Measurements from ENCODE around the gene MAEA.
"Not testable (repeated sequence)": the region's sequence is repeated elsewhere in the genome, so short reads cannot be mapped to it uniquely, and the experiment has no call there.

MAEA gene

GRCh38 chr4:1368421-1369090 lies 78.9 kb downstream of the MAEA start:
- no peaks in the 10 kb centered on the region for H3K27me3 Mint-ChIP-seq
- no peaks in the 10 kb centered on the region for H3K9me3 Mint-ChIP-seq
- no peak overlapping the region for H3K4me3 Mint-ChIP-seq
- H3K27ac Mint-ChIP-seq = no peak overlapping the region
- H3K4me1 Mint-ChIP-seq (ENCODE audit: low read depth) = no peaks in the 10 kb centered on the region
- H3K36me3 Mint-ChIP-seq (ENCODE audit: low read depth) = peaks cover 18% of the 10 kb centered on the region

- no peak overlapping the region for H3K4me3 Mint-ChIP-seq
- H3K4me1 Mint-ChIP-seq (ENCODE audit: low read depth) = no peaks in the 10 kb centered on the region
- H3K27ac Mint-ChIP-seq = no peak overlapping the region
- H3K27me3 Mint-ChIP-seq = no peaks in the 10 kb centered on the region
- no peaks in the 10 kb centered on the region for H3K9me3 Mint-ChIP-seq
- H3K36me3 Mint-ChIP-seq (ENCODE audit: low read depth) = peaks cover 23% of the 10 kb centered on the region
Observed at GRCh38 chr4:1369091-1369450, 79.4 kb downstream of the MAEA start.

- Mint-ChIP-seq H3K27me3 (no peaks in the 10 kb centered on the region), H3K9me3 (no peaks in the 10 kb centered on the region), H3K36me3 (ENCODE audit: low read depth) (peaks cover 24% of the 10 kb centered on the region), H3K4me3 (no peak overlapping the region), H3K27ac (no peak overlapping the region), H3K4me1 (ENCODE audit: low read depth) (no peaks in the 10 kb centered on the region)
Observed at GRCh38 chr4:1369479-1370079, 79.9 kb downstream of the MAEA start.

GRCh38 chr4:1370321-1371124 lies 80.8 kb downstream of the MAEA start:
- H3K27me3 Mint-ChIP-seq = no peaks in the 10 kb centered on the region
- no peaks in the 10 kb centered on the region for H3K9me3 Mint-ChIP-seq
- peaks cover 24% of the 10 kb centered on the region for H3K36me3 Mint-ChIP-seq (ENCODE audit: low read depth)
- no peak overlapping the region for H3K27ac Mint-ChIP-seq
- H3K4me3 Mint-ChIP-seq = no peak overlapping the region
- H3K4me1 Mint-ChIP-seq (ENCODE audit: low read depth) = no peaks in the 10 kb centered on the region

- H3K4me1 Mint-ChIP-seq (ENCODE audit: low read depth) = no peaks in the 10 kb centered on the region
- peaks cover 24% of the 10 kb centered on the region for H3K36me3 Mint-ChIP-seq (ENCODE audit: low read depth)
- H3K27ac Mint-ChIP-seq = no peak overlapping the region
Observed at GRCh38 chr4:1371176-1372165, 81.8 kb downstream of the MAEA start.

GRCh38 chr4:1372576-1372975 lies 82.9 kb downstream of the MAEA start:
- H3K36me3 Mint-ChIP-seq (ENCODE audit: low read depth) = peaks cover 24% of the 10 kb centered on the region
- not testable (repeated sequence) for H3K4me1 Mint-ChIP-seq (ENCODE audit: low read depth); H3K27ac Mint-ChIP-seq; H3K9me3 Mint-ChIP-seq; H3K27me3 Mint-ChIP-seq; H3K4me3 Mint-ChIP-seq

More at GRCh38 chr4:1371176-1372165, 81.8 kb downstream of the MAEA start:
- Mint-ChIP-seq H3K4me3 (no peak overlapping the region), H3K9me3 (no peaks in the 10 kb centered on the region), H3K27me3 (no peaks in the 10 kb centered on the region)

- Mint-ChIP-seq H3K27me3 (no peaks in the 10 kb centered on the region), H3K4me3 (no peak overlapping the region), H3K27ac (no peak overlapping the region), H3K4me1 (ENCODE audit: low read depth) (no peaks in the 10 kb centered on the region), H3K36me3 (ENCODE audit: low read depth) (peaks cover 24% of the 10 kb centered on the region), H3K9me3 (no peaks in the 10 kb centered on the region)
Observed at GRCh38 chr4:1373892-1374705, 84.4 kb downstream of the MAEA start.

GRCh38 chr4:1374706-1375045 lies 85.0 kb downstream of the MAEA start:
- no peaks in the 10 kb centered on the region for H3K9me3 Mint-ChIP-seq
- H3K27ac Mint-ChIP-seq = no peak overlapping the region
- H3K4me3 Mint-ChIP-seq = no peak overlapping the region
- no peaks in the 10 kb centered on the region for H3K27me3 Mint-ChIP-seq
- H3K36me3 Mint-ChIP-seq (ENCODE audit: low read depth) = peaks cover 24% of the 10 kb centered on the region
- no peaks in the 10 kb centered on the region for H3K4me1 Mint-ChIP-seq (ENCODE audit: low read depth)

GRCh38 chr4:1375051-1375721 lies 85.5 kb downstream of the MAEA start:
- H3K4me3 Mint-ChIP-seq = no peak overlapping the region
- H3K9me3 Mint-ChIP-seq = no peaks in the 10 kb centered on the region
- no peaks in the 10 kb centered on the region for H3K27me3 Mint-ChIP-seq
- no peak overlapping the region for H3K27ac Mint-ChIP-seq
- peaks cover 24% of the 10 kb centered on the region for H3K36me3 Mint-ChIP-seq (ENCODE audit: low read depth)
- H3K4me1 Mint-ChIP-seq (ENCODE audit: low read depth) = no peaks in the 10 kb centered on the region

GRCh38 chr4:1375761-1376322 lies 86.2 kb downstream of the MAEA start:
- Mint-ChIP-seq H3K27me3 (no peaks in the 10 kb centered on the region), H3K9me3 (no peaks in the 10 kb centered on the region), H3K36me3 (ENCODE audit: low read depth) (peaks cover 24% of the 10 kb centered on the region), H3K4me3 (no peak overlapping the region), H3K27ac (no peak overlapping the region), H3K4me1 (ENCODE audit: low read depth) (no peaks in the 10 kb centered on the region)

- Mint-ChIP-seq H3K36me3 (ENCODE audit: low read depth) (peaks cover 24% of the 10 kb centered on the region), H3K4me3 (no peak overlapping the region), H3K27me3 (no peaks in the 10 kb centered on the region), H3K27ac (no peak overlapping the region), H3K4me1 (ENCODE audit: low read depth) (no peaks in the 10 kb centered on the region), H3K9me3 (no peaks in the 10 kb centered on the region)
Observed at GRCh38 chr4:1376391-1376840, 86.7 kb downstream of the MAEA start.

- Mint-ChIP-seq H3K9me3 (no peaks in the 10 kb centered on the region), H3K36me3 (ENCODE audit: low read depth) (peaks cover 21% of the 10 kb centered on the region), H3K27me3 (no peaks in the 10 kb centered on the region)
Observed at GRCh38 chr4:1376841-1377605, 87.3 kb downstream of the MAEA start.

More at GRCh38 chr4:1376841-1377605, 87.3 kb downstream of the MAEA start:
- Mint-ChIP-seq H3K4me1 (ENCODE audit: low read depth) (no peaks in the 10 kb centered on the region), H3K27ac (no peak overlapping the region), H3K4me3 (no peak overlapping the region)
